ENCODE measurements around the gene LRRK2. TPM values are rescaled to one million over a fixed set of nuclear protein-coding genes. Genes with fewer than 3 reads are reported as not detected.

The LRRK2 gene
- total and polyA plus RNA-seq, 10 of the 15 experiments (the other 5 are each of a cell fraction or from before 2014, with no cell fraction given) = 0.80 to 32.6 (median 1.4) TPM

DNA sequence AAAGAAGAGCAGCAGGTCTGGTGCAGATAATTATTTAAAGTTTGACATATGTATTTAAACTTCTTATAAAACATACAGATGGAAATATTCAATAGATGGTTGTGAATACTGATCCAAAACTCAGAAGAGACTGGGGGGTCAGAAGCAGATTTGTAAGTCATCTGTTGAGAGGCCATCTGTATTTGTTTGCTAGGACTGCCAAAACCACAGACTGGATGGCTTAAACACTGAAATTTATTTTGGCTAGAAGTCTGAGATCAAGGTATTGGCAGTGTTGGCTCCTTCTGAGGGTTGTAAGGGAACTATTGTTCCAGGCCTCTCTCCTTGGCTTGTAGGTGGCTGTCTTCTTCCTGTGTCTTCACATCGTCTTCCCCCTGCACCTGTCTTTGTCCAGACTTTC lies 153.9 kb downstream of the LRRK2 start:
- ChIA-PET RAD21 (ENCODE audit: unreplicated experiment) (no interaction called here), POLR2A (no interaction called here), CTCF (interaction anchor here (0.7 kb wide), 1 partner anchor 10 kb away, joined by 3 read pairs; no protein-coding TSS in a partner anchor), SMC1A (ENCODE audit: uncharacterized antibody, unreplicated experiment) (no interaction called here)
- ATAC-seq = no peak
- intact Hi-C loops (cut with micrococcal nuclease; ENCODE audit: unreplicated experiment) = loop anchor here (5.0 kb wide), 1 partner anchor 226 kb away; no protein-coding TSS in a partner anchor
- Histone ChIP-seq H2AFZ (ENCODE audit: control insufficient read depth, low read depth, low read length) (no peak overlapping the region), H3K4me1 (ENCODE audit: control insufficient read depth, insufficient read depth, low read length) (no peaks in the 10 kb centered on the region), H3K4me2 (ENCODE audit: control insufficient read depth, insufficient read depth) (no peak overlapping the region), H3K27me3 (replicated peaks in 1 of 2; ENCODE audit: control insufficient read depth in 2 of 2, insufficient read depth in 2 of 2, low read length in 1 of 2) (no peaks in the 10 kb centered on the region), H3K79me2 (ENCODE audit: control insufficient read depth, insufficient read depth, low read length) (no peaks in the 10 kb centered on the region), H3K4me3 (no peak overlapping the region), H3K36me3 (ENCODE audit: control insufficient read depth in 2 of 2, insufficient read depth in 2 of 2, low read length in 1 of 2) (no peaks in the 10 kb centered on the region), H3K9ac (ENCODE audit: control insufficient read depth, insufficient read depth, low read length) (no peak overlapping the region), H3K27ac (ENCODE audit: control insufficient read depth, insufficient read depth) (no peak overlapping the region), H3K9me3 (replicated peaks; ENCODE audit: control insufficient read depth, insufficient read depth, low read length) (no peaks in the 10 kb centered on the region), H4K20me1 (ENCODE audit: control insufficient read depth, insufficient read depth) (no peaks in the 10 kb centered on the region)
- TF ChIP-seq MYC (IDR thresholded peaks at IDR 0.05; ENCODE audit: insufficient read depth, insufficient read length, insufficient replicate concordance, low read length, severe bottlenecking) = no peak
- TF ChIP-seq POU2F2 (IDR thresholded peaks at IDR 0.05; ENCODE audit: borderline replicate concordance, low read depth, low read length) = no peak
- TF ChIP-seq ZNF207 (IDR thresholded peaks at IDR 0.05; ENCODE audit: borderline replicate concordance) = no peak
- TF ChIP-seq, protein P1, sequence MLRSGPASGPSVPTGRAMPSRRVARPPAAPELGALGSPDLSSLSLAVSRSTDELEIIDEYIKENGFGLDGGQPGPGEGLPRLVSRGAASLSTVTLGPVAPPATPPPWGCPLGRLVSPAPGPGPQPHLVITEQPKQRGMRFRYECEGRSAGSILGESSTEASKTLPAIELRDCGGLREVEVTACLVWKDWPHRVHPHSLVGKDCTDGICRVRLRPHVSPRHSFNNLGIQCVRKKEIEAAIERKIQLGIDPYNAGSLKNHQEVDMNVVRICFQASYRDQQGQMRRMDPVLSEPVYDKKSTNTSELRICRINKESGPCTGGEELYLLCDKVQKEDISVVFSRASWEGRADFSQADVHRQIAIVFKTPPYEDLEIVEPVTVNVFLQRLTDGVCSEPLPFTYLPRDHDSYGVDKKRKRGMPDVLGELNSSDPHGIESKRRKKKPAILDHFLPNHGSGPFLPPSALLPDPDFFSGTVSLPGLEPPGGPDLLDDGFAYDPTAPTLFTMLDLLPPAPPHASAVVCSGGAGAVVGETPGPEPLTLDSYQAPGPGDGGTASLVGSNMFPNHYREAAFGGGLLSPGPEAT (IDR thresholded peaks at IDR 0.05; ENCODE audit: low read depth) = no peak
- no peak for TF ChIP-seq SMARCA5 (IDR thresholded peaks at IDR 0.05)
- no peak for TF ChIP-seq WRNIP1 (IDR thresholded peaks at IDR 0.05; ENCODE audit: borderline replicate concordance, low read depth, low read length)
- no peak for TF ChIP-seq EZH2 (IDR thresholded peaks at IDR 0.05; ENCODE audit: borderline replicate concordance, control insufficient read depth, low read depth, low read length)
- TF ChIP-seq, protein P2, sequence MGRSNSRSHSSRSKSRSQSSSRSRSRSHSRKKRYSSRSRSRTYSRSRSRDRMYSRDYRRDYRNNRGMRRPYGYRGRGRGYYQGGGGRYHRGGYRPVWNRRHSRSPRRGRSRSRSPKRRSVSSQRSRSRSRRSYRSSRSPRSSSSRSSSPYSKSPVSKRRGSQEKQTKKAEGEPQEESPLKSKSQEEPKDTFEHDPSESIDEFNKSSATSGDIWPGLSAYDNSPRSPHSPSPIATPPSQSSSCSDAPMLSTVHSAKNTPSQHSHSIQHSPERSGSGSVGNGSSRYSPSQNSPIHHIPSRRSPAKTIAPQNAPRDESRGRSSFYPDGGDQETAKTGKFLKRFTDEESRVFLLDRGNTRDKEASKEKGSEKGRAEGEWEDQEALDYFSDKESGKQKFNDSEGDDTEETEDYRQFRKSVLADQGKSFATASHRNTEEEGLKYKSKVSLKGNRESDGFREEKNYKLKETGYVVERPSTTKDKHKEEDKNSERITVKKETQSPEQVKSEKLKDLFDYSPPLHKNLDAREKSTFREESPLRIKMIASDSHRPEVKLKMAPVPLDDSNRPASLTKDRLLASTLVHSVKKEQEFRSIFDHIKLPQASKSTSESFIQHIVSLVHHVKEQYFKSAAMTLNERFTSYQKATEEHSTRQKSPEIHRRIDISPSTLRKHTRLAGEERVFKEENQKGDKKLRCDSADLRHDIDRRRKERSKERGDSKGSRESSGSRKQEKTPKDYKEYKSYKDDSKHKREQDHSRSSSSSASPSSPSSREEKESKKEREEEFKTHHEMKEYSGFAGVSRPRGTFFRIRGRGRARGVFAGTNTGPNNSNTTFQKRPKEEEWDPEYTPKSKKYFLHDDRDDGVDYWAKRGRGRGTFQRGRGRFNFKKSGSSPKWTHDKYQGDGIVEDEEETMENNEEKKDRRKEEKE (IDR thresholded peaks at IDR 0.05) = no peak
- no peak for TF ChIP-seq RUNX3 (IDR thresholded peaks at IDR 0.05; ENCODE audit: low read length)
- TF ChIP-seq HSF1 (IDR thresholded peaks at IDR 0.05; ENCODE audit: low read depth, low read length) = no peak
- no peak for TF ChIP-seq FOS (IDR thresholded peaks at IDR 0.05; ENCODE audit: borderline replicate concordance, extremely low read depth, insufficient read length)
- BruUV-seq (replicated peaks) = no TSS peak
- WGBS (ENCODE audit: insufficient coverage, insufficient replicate concordance, low lambda C conversion rate, missing lambda C conversion rate) = 46% methylated on average over 1 of the region's 1 CpG
- no peak for FAIRE-seq
- no peak for DNase-seq (ENCODE audit: low read depth, low spot score)
- in situ Hi-C loops (cut with MboI) = no loop called here
